ENCODE results near the gene KRT76.

KRT76 gene

GRCh38 chr12:52788192-52788875 is 11.2 kb upstream of the KRT76 start:
- no peak overlapping the region for H3K4me3 ChIP-seq (ENCODE audit: low read depth, low read length)
- in situ Hi-C loops (cut with HindIII; ENCODE audit: low sequenced_read_pairs): no loop called here
- no peak for TF ChIP-seq CTCF (IDR thresholded peaks at IDR 0.05; ENCODE audit: low read depth, low read length)
- DNase-seq (ENCODE audit: low read depth, low spot score): no peak

- no peak for DNase-seq (ENCODE audit: low read depth, low spot score)
- in situ Hi-C loops (cut with HindIII; ENCODE audit: low sequenced_read_pairs): no loop called here
- TF ChIP-seq CTCF (IDR thresholded peaks at IDR 0.05; ENCODE audit: low read depth, low read length): no peak
- no peak overlapping the region for H3K4me3 ChIP-seq (ENCODE audit: low read depth, low read length)
Measured at GRCh38 chr12:52787324-52788191, 10.4 kb upstream of the KRT76 start.

- in situ Hi-C loops (cut with HindIII; ENCODE audit: low sequenced_read_pairs): no loop called here
- no peak overlapping the region for H3K4me3 ChIP-seq (ENCODE audit: low read depth, low read length)
- no peak for DNase-seq (ENCODE audit: low read depth, low spot score)
- TF ChIP-seq CTCF (IDR thresholded peaks at IDR 0.05; ENCODE audit: low read depth, low read length): no peak
Measured at GRCh38 chr12:52784909-52785308, 7.8 kb upstream of the KRT76 start.

- no peak overlapping the region for H3K4me3 ChIP-seq (ENCODE audit: low read depth, low read length)
- no peak for DNase-seq (ENCODE audit: low read depth, low spot score)
- in situ Hi-C loops (cut with HindIII; ENCODE audit: low sequenced_read_pairs): no loop called here
- TF ChIP-seq CTCF (IDR thresholded peaks at IDR 0.05; ENCODE audit: low read depth, low read length): no peak
Measured at GRCh38 chr12:52783563-52784316, 6.6 kb upstream of the KRT76 start.

- in situ Hi-C loops (cut with HindIII; ENCODE audit: low sequenced_read_pairs): no loop called here
- DNase-seq (ENCODE audit: low read depth, low spot score): no peak
- H3K4me3 ChIP-seq (ENCODE audit: low read depth, low read length): no peak overlapping the region
- TF ChIP-seq CTCF (IDR thresholded peaks at IDR 0.05; ENCODE audit: low read depth, low read length): no peak
Measured at GRCh38 chr12:52782502-52782901, 5.4 kb upstream of the KRT76 start.

- H3K4me3 ChIP-seq (ENCODE audit: low read depth, low read length): no peak overlapping the region
- in situ Hi-C loops (cut with HindIII; ENCODE audit: low sequenced_read_pairs): no loop called here
- no peak for TF ChIP-seq CTCF (IDR thresholded peaks at IDR 0.05; ENCODE audit: low read depth, low read length)
- DNase-seq (ENCODE audit: low read depth, low spot score): no peak
Measured at GRCh38 chr12:52781399-52782082, 4.4 kb upstream of the KRT76 start.
